Sigmoid colon (tissue), 3 donors: Measurements from ENCODE around the gene RHOT1.

Experiments used
- CTCF ChIP-seq, 4 experiments: fragments of 450-650 bp in 3 of 4; fragments of 200-600 bp in 1 of 4; IDR thresholded peaks; one replicate each; pipeline ENCODE4 v1.5.1; 2016 to 2019; ENCODE audit warnings: antibody characterized with exemption in 4 of 4, mild to moderate bottlenecking in 3 of 4, moderate library complexity in 2 of 4
- POLR2A ChIP-seq, 2 donors: fragments of 450-650 bp; IDR thresholded peaks; one replicate each; pipeline ENCODE4 v1.6.1; 2016; ENCODE audit warnings: antibody characterized with exemption in 2 of 2, mild to moderate bottlenecking in 2 of 2, moderate library complexity in 2 of 2

GRCh38 chr17:32118835-32119234, 23.5 kb upstream of the RHOT1 start:
- no peak for TF ChIP-seq POLR2A (IDR thresholded peaks at IDR 0.05)
- no peak for TF ChIP-seq CTCF (IDR thresholded peaks at IDR 0.05)
